GM21825 (cell line): ENCODE data around the gene GIT1.

ENCODE experiments used
- ATAC-seq: cut with Tn5 transposase; IDR thresholded peaks from one replicate; pipeline ENCODE4 v1.9.1; 2021; ENCODE audit warnings: mild to moderate bottlenecking, moderate library complexity; ENCODE audit not compliant: unreplicated experiment

The GIT1 gene

GRCh38 chr17:29581583-29582253 lies 7.7 kb downstream of the GIT1 start:
- no peak for ATAC-seq

GRCh38 chr17:29579866-29580771 lies 9.3 kb downstream of the GIT1 start:
- ATAC-seq, result peak; percentile 66

DNA sequence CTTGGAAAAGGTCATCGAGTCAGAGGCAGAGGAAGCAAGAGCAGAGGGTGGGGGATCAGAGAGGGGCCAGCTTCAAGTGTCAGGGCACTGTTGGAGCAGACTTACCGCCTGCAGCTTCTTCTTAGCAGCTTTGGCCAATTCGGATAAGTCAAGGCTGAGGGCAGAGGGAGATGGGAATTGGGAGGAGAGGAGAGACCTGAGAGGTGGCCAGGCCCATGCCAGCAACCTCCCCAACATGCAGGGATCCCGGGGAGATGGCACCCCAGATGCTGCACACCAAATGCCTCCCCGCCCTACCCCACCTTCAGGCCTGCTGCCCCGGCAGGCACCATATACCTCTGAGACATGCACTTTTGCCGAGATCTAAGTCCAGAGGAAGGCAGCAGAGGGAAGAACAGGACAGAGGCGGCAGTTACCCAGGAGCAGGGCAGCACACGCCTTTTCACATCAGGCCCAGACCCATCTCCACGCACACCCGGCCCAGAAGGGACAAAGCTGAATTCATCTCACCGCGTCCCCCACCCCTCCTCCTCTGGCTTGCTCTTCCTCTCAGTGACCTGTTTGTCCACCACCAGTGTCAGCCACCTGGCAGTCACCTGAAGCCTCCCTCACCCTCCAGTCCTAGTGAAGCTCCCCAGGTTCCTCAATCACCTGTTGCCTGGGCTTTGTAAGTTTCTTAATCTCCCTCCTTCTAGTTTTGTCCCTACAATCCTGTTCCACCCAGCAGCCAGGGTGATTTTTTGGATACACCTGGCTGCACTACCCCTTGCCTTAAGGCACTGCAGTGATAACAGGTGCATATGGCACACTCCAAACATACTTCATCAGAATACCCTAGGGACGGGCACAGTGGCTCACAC lies 10.6 kb downstream of the GIT1 start:
- ATAC-seq, result no peak

GRCh38 chr17:29577385-29578211 lies 11.8 kb downstream of the GIT1 start:
- ATAC-seq, result no peak

GRCh38 chr17:29577001-29577370 lies 12.5 kb downstream of the GIT1 start:
- no peak for ATAC-seq

- no peak for ATAC-seq
Measured at GRCh38 chr17:29576214-29577000, 13.0 kb downstream of the GIT1 start.

DNA sequence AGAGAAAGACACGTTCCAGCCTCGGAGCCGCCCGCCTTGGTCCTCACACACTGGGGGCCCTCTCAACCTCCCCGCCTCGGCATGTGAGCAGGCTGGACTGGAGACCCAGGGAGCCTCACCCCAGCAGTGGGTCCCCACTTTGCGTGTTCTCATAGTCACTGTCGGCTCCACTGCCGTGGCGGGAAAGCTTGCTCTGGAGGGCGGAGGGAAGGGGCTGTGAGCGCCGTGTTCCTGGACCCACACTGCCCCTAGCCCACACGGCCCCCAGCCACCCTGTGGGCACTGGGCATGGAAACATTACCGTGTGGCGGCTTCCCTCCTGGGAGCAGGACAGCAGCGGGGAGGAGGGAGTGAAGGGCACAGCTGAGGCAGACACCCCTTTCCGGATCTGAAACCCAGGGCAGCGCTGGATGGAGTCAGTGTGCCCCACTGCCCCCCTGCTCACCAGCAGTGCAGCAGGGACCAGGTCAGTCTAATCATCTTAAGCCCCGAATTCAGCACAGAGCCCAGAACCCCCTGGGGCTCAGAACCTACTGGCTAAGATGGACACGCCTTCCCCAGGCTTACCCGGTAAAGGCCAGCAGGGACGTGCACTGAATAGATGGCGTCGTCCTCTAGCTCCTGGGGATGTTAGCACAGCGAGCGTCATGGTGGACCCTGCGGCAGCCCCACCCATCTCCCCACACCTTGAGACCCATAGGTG lies 13.8 kb downstream of the GIT1 start:
- ATAC-seq, result no peak

DNA sequence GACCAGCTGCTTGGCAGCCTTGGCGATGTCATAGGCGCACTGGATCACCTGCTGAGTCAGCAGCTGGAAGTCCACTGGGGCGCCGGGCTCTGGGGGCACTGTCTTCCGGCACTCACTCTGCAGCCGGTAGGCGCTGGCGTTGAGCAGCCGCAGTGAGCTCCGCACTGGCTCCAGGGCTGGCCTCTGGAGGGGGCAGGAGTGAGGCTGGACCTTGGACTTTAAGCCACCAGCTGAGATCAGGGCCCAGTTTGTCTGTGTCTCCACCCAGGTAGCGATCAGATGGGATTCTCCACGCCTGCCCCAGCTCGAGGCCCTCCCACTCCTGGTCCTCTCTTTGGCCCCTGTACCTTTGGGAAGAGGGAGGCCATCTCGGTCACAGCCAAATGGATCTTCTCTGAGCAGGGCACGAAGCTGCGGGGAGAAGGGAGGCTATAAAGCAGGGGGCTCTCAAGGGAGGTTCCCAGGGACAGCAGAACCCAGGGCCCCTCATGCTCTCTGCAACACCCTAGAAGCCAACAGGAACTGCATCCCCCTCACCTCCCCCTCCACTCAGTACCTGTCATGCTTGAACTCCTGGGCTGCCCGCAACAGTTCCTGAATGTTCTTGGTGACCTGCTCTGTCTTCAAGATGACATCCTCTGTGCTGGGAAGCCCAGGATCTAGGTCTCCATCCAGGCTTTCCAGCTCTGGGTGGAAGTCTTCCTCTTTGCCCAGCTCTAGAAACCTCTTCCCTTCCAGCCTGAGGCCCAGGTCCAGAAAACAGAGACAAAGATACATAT lies 14.5 kb downstream of the GIT1 start:
- no peak for ATAC-seq

GRCh38 chr17:29573871-29574731 lies 15.3 kb downstream of the GIT1 start:
- ATAC-seq, result no peak

GRCh38 chr17:29573558-29573869 lies 15.9 kb downstream of the GIT1 start:
- ATAC-seq, result no peak

DNA sequence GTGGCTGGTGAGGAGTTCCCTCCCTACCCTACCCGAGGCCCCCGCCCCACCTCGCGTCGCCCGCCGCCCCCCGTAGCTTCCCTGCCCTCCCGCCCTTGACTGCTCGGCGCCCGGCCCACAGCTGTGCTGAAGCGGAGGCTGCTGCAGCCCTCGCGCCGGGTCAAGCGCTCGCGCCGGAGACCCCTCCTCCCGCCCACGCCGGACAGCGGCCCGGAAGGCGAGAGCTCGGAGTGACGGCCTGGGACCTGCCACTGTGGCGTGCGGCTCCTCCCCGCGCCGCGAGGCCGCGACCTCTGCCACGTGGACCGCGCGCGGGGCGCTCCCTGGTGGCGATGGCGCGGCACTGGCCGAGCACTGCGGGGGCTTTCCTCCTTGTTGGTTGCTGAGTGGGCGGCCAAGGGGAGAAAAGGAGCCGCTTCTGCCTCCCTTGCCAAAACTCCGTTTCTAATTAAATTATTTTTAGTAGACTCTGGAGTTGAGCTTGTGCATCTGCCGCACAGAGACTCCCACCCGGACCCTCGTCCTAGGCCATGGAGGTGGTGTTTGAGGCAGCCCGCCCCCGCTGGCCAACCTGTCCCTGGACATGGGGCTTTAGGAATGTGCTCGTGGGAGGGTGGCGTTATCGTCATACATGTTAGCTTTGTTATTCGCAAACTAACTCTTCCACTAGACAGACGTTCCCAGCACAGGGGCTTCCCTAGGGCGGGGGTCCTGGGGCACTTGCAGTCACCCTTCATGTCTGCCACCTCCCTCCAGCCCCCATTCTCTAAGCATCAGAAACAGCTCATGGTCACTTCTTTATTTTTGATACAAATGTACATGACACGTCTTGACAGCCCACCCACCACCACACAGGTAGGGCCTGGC lies 16.5 kb downstream of the GIT1 start:
- no peak for ATAC-seq

DNA sequence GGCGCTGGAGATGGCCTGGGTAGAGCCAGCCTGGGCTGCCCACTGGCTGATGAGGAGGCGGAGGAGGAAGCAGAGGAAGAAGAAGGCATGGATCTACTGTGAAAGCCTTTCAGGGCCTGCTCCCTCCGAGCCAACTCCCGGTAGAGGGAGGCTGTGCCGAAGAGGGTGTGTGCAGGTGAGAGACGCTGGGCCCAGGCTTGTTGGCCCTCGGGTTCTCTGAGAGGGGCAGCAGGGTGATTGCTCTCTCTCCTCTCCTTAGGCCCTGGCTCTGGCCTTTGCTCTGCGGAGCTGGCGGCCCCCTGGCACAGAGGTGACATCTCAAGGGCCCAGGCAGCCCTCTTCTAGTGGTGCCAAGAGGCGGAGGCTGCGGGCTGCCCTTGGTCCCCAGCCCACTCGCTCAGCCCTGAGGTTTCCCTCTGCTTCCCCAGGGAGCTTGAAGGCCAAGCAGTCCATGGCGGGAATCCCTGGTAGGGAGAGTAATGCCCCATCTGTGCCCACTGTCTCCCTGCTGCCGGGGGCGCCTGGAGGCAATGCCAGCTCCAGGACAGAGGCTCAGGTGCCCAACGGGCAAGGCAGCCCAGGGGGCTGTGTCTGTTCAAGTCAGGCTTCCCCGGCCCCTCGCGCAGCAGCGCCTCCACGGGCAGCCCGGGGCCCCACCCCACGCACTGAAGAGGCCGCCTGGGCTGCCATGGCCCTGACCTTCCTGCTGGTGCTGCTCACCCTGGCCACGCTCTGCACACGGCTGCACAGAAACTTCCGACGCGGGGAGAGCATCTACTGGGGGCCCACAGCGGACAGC lies 17.4 kb downstream of the GIT1 start:
- ATAC-seq, result no peak

GRCh38 chr17:29571486-29571882 lies 18.0 kb downstream of the GIT1 start:
- no peak for ATAC-seq

DNA sequence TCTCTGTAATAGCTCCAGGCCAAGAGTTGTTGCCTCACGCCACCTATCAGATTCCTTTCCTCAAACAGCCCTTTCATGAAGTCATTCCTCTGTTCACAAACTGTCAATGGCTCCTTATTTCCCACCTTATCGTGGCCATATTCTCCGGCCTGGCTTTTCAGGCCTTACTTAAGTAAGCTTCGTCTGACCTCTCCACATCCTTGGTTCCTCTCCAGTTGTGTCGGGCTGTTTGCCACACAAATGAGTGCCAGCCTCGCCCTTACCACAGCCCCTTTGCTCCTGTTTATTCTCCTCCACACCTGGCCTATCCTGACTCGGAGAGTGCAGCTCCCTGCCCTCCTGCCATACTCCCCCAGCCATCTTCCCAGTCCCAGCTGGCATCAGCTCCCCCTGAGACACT lies 18.9 kb downstream of the GIT1 start:
- ATAC-seq, result no peak

DNA sequence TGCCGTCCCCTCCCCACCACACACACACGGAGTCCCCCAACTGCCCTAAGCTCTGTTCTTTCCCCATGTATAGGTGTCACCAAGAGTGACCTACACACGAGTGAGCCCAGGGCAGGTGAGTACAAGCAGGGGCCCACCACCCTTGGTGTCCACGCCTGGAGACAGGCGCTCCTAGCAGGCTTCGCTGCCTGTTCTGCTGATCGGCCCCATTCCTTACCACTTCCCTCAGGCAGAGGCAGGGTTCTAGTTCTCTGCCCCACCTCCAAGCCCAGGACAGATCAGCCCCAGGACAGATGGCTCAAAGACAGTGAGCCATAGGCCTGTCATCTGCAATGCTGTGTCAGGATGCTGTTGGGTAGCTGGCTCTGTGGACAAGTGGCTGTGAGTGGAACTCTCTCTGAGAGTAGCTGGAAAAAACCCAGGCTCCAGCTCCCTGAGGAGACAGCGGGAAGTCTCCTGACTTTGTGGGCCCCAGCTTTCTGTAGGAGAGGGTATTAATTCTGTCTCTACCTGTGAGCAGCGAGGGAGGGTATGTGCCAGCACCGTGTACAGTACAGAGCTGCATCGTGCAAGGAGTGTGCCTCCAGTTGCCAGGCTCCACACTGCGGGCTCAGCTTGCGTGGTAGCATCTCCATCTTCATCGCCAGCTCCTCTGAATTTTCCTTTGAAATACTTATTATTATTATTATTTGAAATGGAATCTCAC lies 20.1 kb downstream of the GIT1 start:
- no peak for ATAC-seq
